GM03348 (cell line): ENCODE data around the gene CLDN25.
A peak's percentile ranks its signal among the peaks of the same experiment; 100 is the strongest.
"Not testable (repeated sequence)": the region's sequence is repeated elsewhere in the genome, so short reads cannot be mapped to it uniquely, and the experiment has no call there.

Source experiments
- DNase-seq: peaks from one replicate; pipeline ENCODE4 v3.0.0; 2012; ENCODE audit warnings: low spot score

Gene CLDN25

GRCh38 chr11:113779496-113779895 lies at the start of gene CLDN25:
Gene CLDN25 (plus strand): TSS chr11:113779796. CDS start chr11:113779796, 0 bp downstream.
- no peak for DNase-seq

- peak; percentile 75 for DNase-seq
Observed at GRCh38 chr11:113730887-113731726, 48.5 kb upstream of the CLDN25 start.

DNA sequence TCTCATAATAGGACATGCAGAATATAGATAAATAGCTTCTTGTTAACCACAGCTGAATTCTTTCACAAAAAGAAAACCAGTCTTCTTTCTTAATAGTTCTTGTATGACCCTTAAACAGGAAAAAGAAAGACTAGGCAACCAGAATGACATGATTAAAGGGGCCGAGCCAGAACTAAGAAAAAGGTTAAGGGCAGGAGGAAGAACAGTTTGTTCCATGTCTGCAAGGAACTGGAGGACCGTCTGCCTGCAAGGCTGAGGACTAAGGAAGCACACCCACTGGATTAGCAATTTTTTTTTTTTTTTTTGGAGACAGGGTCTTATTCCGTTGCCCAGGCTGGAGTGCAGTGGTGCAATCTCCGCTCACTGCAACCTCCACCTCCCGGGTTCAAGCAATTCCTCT lies 47.5 kb upstream of the CLDN25 start:
- DNase-seq, result no peak

- no peak for DNase-seq
Observed at GRCh38 chr11:113736323-113736722, 43.3 kb upstream of the CLDN25 start.

DNA sequence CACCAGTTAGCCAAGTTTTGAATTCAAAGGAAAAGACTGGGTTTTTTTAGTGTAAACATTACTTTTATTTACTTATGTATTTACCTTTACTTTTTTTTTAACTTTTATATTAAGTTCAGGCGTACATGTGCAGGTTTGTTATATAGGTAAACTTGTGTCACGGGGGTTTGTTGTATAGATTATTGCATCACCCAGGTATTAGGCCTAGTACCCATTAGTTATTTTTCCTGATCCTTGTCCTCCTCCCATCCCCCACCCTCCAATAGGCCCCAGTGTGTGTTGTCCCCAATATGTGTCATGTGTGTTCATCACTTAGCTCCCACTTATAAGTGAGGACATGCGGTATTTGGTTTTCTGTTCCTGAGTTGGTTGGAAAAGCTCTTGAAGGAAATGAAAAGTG lies 26.7 kb upstream of the CLDN25 start:
- DNase-seq, result no peak

- DNase-seq, result no peak
Observed at GRCh38 chr11:113760241-113760640, 19.4 kb upstream of the CLDN25 start.

GRCh38 chr11:113763040-113763439 lies 16.6 kb upstream of the CLDN25 start:
- DNase-seq, result not testable (repeated sequence)

DNA sequence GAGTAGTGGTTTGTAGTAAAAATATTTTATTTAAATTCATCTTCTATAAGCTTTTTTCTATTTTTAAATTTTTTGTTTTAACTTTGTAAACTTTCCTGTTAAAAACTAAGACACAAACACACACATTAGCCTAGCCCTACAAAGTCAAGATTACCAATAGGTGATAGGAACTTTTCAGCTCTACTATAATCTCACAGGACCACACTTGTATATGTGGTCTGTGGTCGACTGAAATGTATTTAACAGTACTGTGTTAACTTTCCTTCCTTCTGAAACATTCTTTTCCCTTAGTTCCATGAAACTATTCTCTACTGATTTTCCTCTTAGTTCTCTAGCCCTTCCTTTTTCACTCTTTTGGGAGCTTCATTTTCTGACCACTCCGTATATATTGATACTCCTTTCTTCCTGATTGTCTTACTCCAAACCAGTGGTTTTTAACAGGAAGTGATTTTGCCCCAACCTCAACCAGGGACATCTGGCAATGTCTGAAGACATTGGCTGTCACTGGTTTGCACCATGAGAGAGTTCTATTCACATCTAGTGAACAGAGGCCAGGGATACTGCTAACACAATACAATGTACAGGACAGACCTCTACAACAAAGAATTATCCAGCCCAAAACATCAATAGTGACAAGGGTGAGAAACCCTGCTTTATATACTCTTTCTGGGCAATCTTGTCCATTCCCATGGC lies 14.9 kb upstream of the CLDN25 start:
- DNase-seq, result no peak

- DNase-seq, result no peak
Observed at GRCh38 chr11:113771964-113772363, 7.6 kb upstream of the CLDN25 start.

DNA sequence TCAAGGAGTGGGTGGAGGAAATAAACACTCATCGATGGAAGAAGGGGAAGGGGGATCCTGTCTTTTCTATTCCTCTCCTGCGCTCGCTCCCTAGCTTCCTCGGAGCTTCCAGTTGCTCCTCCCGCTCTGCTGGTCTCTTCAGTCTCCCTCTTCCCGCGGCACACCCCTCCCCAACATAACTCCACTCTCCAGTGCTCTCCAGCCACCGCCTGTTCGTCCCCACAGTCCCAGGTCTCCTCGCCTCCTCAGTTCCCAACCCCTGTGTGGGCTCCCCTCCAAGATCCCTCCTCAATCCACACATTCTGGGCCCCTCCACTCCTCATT lies 6.5 kb upstream of the CLDN25 start:
- peak; percentile 51 for DNase-seq

DNA sequence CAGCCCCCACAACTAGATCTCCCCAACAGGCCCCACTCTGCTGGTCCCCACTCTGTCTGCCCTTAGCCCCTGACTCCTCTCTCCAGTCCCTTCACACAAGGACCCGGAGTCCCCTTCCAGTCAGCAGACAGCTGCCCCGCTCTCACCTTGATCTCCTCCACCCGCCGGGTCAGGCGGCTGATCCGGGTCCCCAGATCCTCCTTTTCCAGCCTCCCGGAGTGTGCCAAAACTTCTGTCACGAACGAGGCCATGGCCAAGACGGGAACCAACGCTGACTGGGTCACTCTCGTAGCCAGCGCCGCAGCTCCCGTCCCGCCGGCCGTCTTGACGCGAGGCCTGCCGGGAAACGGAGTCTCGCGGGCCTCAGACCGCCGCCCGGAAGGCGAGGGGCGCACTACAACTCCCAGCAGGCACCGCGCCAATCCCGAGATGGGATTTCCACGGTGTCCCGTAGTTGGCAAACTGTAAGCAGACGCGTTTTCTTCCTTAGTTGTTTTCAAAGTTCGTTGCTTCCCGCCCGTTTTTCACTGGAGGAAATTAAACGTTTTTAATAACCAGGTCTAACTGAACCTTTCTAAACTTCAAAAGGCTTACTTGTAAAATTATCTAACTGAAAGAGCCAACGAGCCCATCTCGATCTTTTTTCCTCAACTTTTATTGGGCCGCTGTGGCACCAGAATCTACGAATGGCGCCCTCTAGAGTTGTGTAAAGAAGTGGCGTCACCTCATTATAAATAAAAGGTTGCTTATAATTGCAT lies 6.0 kb upstream of the CLDN25 start, which contains the start of gene ZW10:
TSS of gene ZW10 (minus strand) at position 277 of the 758 bp plus-strand sequence. CDS start at position 251, 26 bp downstream.
- peak; percentile 97 for DNase-seq

DNA sequence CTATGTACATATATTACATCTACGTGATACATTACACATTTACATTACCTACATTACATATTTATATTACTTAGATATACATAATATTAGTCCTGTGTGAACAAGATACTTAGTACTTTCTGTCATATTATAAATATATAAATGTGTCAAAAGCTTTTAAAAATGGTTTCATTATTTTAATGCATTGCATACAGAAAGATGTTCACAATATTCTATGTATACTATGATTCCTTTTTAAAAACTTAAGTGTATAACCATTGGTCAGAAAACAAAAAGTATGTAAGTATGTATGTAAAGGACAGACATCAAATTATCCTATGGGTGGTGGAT lies 5.5 kb upstream of the CLDN25 start:
- no peak for DNase-seq

DNA sequence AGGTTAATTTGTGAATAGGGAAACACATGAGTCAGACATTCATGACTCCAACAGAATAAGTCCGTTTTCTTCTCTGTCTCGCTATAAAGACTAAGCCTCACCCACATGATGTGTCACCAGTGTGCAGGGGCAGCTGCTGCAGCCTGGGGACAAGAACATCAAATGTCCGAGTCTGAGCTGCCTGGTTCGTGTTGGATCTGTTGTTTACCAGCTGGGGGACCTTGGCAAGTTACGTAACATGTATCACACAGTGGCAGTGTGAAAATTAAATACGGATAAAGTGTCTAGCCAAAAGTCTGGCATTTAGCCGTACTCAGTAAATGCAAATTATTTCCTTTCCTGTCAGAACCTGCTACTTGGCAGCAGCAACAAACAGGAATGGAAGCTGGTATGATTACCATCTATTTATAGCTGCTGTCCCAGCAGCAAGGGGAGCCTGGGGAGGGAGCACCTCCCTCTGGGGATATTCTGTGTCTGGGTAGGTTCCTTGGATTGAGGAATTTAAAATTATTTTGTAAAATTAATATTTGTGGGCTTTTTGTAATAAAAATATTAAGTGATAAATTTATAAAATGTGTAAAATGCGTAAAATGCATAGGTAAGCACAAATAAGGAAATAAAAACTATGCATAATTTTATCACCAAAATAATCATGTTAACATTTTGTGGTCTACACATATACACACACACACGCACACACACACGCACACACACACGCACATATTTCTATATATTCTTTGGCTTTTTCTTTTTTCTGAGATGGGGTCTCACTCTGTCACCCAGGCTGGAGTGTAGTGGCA lies 1.3 kb upstream of the CLDN25 start:
- DNase-seq, result peak; percentile 32

DNA sequence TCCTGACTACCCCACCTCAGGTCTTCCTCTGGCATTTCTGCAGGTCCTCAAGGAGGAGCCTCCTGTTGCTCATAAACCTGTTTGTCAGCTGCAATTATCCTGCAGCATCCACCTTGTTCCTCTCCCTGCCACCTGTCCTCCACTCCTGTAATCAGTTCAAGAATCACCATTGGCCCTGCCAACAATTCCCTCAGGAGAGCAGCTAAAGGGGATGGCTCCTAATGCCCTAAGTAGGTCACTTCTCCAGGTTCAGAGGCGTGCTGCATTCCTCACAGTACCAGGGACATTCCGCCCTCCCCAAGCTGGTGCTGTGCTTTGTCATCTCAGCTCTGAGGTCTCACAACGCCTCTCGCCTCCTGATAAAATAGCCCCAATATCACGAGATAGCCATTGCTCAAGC lies 2.1 kb downstream of the CLDN25 start:
- no peak for DNase-seq

DNA sequence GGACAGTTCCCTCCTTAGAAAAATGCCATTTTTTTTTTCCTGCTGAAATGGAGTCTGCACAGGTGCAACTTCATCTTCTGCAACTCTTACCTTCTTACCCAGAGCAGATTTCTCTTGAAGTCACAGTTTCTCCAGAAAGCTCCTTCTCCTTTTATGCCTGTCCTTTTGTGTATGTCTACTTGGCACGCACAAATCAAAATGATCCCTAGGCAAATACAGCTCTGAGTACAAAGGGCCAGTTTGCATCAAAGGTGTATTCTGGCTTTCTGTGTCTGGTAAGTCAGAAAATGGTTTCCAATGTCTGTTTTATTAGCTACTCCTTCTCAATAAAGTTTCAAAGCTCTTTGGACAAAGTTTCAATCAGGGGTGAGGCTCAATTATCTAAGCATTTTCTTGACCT lies 2.5 kb downstream of the CLDN25 start:
- no peak for DNase-seq

GRCh38 chr11:113789016-113789415 lies 9.4 kb downstream of the CLDN25 start:
- DNase-seq, result not testable (repeated sequence)

- DNase-seq, result no peak
Observed at GRCh38 chr11:113789675-113790320, 10.2 kb downstream of the CLDN25 start.

DNA sequence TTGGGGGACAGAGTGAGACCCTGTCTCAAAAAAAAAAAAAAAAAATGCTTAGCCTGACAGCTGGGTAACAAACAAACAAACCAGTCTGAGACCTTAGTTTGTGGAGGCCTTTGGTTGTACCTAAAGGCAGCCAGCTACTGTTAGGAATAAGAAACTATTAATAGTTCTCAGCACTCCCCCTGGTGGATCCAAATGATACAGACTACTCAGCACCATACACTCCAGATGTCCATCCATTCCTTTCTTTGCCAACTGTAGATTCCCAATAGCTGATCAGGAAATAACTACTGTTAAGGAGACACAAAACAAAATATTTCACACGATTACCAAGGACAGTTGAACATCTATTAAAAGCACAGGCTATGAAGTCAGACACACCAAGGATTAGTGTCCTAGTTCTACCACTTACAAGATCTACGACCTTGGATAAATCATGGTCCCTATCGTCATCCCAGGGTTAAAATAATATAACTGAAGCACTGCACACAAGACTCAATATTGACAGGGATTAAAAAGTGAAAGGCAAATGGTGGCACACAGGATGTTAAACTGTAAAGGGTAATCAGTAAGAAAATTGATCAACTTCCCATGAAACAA lies 17.2 kb downstream of the CLDN25 start:
- DNase-seq, result peak; percentile 79

GRCh38 chr11:113802621-113803020 lies 23.0 kb downstream of the CLDN25 start:
- DNase-seq, result no peak

GRCh38 chr11:113805640-113806039 lies 26.0 kb downstream of the CLDN25 start:
- no peak for DNase-seq

DNA sequence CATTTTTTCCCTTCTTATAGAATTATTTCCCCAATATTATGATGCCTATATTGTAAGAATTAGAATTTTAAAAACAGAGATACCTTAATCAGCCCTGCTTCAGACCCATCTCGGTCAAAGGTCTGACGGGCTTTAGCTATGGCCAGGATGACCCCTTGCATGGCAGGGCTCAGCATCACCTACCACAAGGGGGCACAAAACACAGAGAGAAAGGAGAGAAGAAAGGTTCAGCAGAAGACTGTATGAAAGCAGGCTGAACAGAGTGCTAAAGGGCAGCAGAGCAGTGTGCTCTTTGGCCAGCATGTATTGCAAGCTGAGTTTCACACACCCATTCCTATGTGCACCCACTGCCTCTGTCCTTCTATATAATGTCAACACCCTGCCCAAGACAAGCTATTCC lies 26.8 kb downstream of the CLDN25 start:
- peak; percentile 13 for DNase-seq
